Measurements from ENCODE around the gene LAPTM4A.

- TF ChIP-seq CTCF (IDR thresholded peaks at IDR 0.05) (no peak), POLR2A (IDR thresholded peaks at IDR 0.05) (no peak)
Observed at GRCh38 chr2:20035955-20036666, 15.3 kb downstream of the LAPTM4A start.

All from Peyer's patch (tissue), 4 donors.